Natural killer cell treated with Interleukin-12 subunit alpha and Interleukin-12 subunit beta and Interleukin-15 and Interleukin-18, amount 100 ng/mL, for 72 hours (primary cell): ENCODE results near the gene IL17RE. TPM values are rescaled to one million over a fixed set of nuclear protein-coding genes. Genes with fewer than 3 reads are reported as not detected.
"Not testable (repeated sequence)": the region's sequence is repeated elsewhere in the genome, so short reads cannot be mapped to it uniquely, and the experiment has no call there.

Source experiments
- ATAC-seq, 2 donors: fragments of 150-1000 bp; cut with Tn5 transposase in 1 of 2; sonication (Bioruptor Pico), chemical (Tn5 transposase) in 1 of 2; 2 replicates each; pipeline ENCODE4 v1.10.0; 2021
- DNase-seq: peaks from one replicate; pipeline ENCODE4 v3.0.0; 2022; ENCODE audit warnings: low spot score
- H3K27ac Mint-ChIP-seq, 2 donors: 1 replicate in 1 of 2; 2 replicates in 1 of 2; pipeline ENCODE4 v1.8.0; 2022; ENCODE audit warnings: mixed read lengths in 2 of 2, mild to moderate bottlenecking in 1 of 2, moderate library complexity in 1 of 2
- H3K27me3 Mint-ChIP-seq, 2 donors: 1 replicate in 1 of 2; 2 replicates in 1 of 2; pipeline ENCODE4 v1.8.0; 2022; ENCODE audit warnings: mixed read lengths in 2 of 2
- H3K36me3 Mint-ChIP-seq: one replicate; pipeline ENCODE4 v1.8.0; 2022; ENCODE audit warnings: mixed read lengths
- H3K4me1 Mint-ChIP-seq, 2 donors: 1 replicate in 1 of 2; 2 replicates in 1 of 2; pipeline ENCODE4 v1.8.0; 2022; ENCODE audit warnings: low read depth in 2 of 2, mixed read lengths in 2 of 2, mild to moderate bottlenecking in 1 of 2
- H3K4me3 Mint-ChIP-seq: one replicate; pipeline ENCODE4 v1.8.0; 2022; ENCODE audit warnings: mixed read lengths
- H3K9me3 Mint-ChIP-seq: 2 replicates; pipeline ENCODE4 v1.8.0; 2022; ENCODE audit warnings: mixed read lengths
- total RNA-seq, 2 donors: library from RNA; stranded (reverse); gene quantifications; one replicate each; pipeline ENCODE4 v1.2.3, GENCODE V29; 2022

Gene IL17RE
- 1 to 10 TPM in 1 of 2 donors, under 1 TPM in 1; 0.48 to 1.9 TPM for total RNA-seq

GRCh38 chr3:9902372-9903237, at the start of gene IL17RE:
TSS of gene IL17RE (plus strand) at chr3:9902848. CDS start at chr3:9902933, 85 bp downstream.
- Mint-ChIP-seq H3K4me1 (peaks cover 20 to 22% of the 10 kb centered on the region in 2 donors), H3K27me3 (no peaks in the 10 kb centered on the region), H3K4me3 (peak within 1 kb of the TSS; percentile 39), H3K27ac (peak within 1 kb of the TSS in 1 of 2 donors; percentile 64), H3K36me3 (no peaks in the 10 kb centered on the region), H3K9me3 (no peaks in the 10 kb centered on the region)
- ATAC-seq: peak; percentile 32 to 52
- no peak for DNase-seq

- not testable (repeated sequence) for H3K4me3 Mint-ChIP-seq, ATAC-seq, H3K9me3 Mint-ChIP-seq, H3K36me3 Mint-ChIP-seq, H3K27me3 Mint-ChIP-seq, DNase-seq
- H3K27ac Mint-ChIP-seq: peak overlapping the region in 1 of 2 donors; percentile 37
- peaks cover 20 to 32% of the 10 kb centered on the region in 2 donors for H3K4me1 Mint-ChIP-seq
Observed at GRCh38 chr3:9854291-9854940, 48.2 kb upstream of the IL17RE start.

DNA sequence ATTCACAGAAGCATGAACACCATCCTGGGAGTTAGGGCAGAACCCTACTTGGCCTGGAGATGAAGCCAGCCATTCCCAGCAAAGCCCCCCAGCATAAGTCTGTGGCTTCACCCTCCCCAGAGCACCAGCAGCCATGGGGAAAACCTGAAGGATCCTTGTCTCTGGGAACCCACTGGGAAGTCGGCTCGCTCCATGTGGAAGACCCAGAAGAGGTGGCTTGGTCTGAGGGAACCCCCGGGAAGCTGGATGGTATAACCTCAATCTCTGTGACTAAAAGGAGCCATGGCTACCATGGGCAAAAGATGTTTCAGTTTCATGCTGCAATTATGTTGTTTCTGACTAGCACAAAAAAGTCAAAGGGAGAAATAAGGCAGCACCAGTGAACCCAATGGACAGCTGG, 47.1 kb upstream of the IL17RE start:
- no peak for ATAC-seq
- H3K27ac Mint-ChIP-seq: peak overlapping the region in 1 of 2 donors; percentile 70
- peaks cover 20 to 37% of the 10 kb centered on the region in 2 donors for H3K4me1 Mint-ChIP-seq
- no peaks in the 10 kb centered on the region for H3K27me3 Mint-ChIP-seq
- H3K9me3 Mint-ChIP-seq: no peaks in the 10 kb centered on the region
- DNase-seq: no peak
- H3K36me3 Mint-ChIP-seq: no peaks in the 10 kb centered on the region
- no peak overlapping the region for H3K4me3 Mint-ChIP-seq

DNA sequence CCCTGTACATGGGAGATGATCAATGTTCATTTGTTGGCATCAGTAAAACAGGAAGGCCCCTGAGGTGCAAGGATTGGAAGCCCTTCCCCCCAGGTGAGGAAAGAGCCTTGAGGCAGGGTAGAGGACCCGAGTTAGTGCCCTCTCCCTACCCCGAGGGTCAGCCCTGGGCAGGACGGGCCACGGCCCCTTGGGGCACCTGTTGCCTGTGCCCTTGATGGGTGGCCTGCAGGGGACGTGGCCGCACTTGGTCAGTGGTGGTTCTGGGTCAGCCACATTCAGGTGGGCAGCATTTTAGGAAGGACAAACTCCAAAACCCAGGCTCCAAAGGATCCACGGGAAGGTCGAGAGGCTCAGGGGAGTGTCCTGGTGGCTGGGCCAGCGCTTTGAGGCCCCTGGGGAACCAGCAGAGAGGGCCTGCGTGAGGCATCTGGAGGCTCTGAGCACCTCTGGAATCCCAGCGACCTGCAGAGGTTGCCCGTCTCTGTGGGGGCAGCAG, 43.1 kb upstream of the IL17RE start:
- DNase-seq (no peak), ATAC-seq (no peak)
- Mint-ChIP-seq H3K27me3 (no peaks in the 10 kb centered on the region), H3K4me3 (no peak overlapping the region), H3K9me3 (no peaks in the 10 kb centered on the region), H3K36me3 (no peaks in the 10 kb centered on the region), H3K27ac (peak overlapping the region in 1 of 2 donors; percentile 78), H3K4me1 (peaks cover 13 to 38% of the 10 kb centered on the region in 2 donors)

GRCh38 chr3:9861201-9861600, 41.4 kb upstream of the IL17RE start:
- no peaks in the 10 kb centered on the region for H3K9me3 Mint-ChIP-seq
- DNase-seq (no peak), ATAC-seq (no peak)
- H3K4me1 Mint-ChIP-seq: peaks cover 10 to 33% of the 10 kb centered on the region in 2 donors
- no peak overlapping the region for H3K4me3 Mint-ChIP-seq
- H3K27me3 Mint-ChIP-seq: no peaks in the 10 kb centered on the region
- no peaks in the 10 kb centered on the region for H3K36me3 Mint-ChIP-seq
- peak overlapping the region in 1 of 2 donors; percentile 75 for H3K27ac Mint-ChIP-seq

- Mint-ChIP-seq H3K4me1 (peaks cover 8 to 28% of the 10 kb centered on the region in 2 donors), H3K27me3 (no peaks in the 10 kb centered on the region), H3K27ac (peak overlapping the region; percentile 43 to 75), H3K36me3 (no peaks in the 10 kb centered on the region), H3K9me3 (no peaks in the 10 kb centered on the region), H3K4me3 (peak overlapping the region; percentile 33)
- ATAC-seq (no peak), DNase-seq (no peak)
Observed at GRCh38 chr3:9861626-9862130, 41.0 kb upstream of the IL17RE start.

- peak; percentile 73 for DNase-seq
- Mint-ChIP-seq H3K4me1 (peaks cover 8 to 24% of the 10 kb centered on the region in 2 donors), H3K27ac (peak overlapping the region; percentile 43 to 75), H3K4me3 (peak overlapping the region; percentile 33), H3K9me3 (no peaks in the 10 kb centered on the region), H3K27me3 (no peaks in the 10 kb centered on the region), H3K36me3 (no peaks in the 10 kb centered on the region)
- peak; percentile 86 to 90 for ATAC-seq
Observed at GRCh38 chr3:9862391-9863057, 40.1 kb upstream of the IL17RE start.

DNA sequence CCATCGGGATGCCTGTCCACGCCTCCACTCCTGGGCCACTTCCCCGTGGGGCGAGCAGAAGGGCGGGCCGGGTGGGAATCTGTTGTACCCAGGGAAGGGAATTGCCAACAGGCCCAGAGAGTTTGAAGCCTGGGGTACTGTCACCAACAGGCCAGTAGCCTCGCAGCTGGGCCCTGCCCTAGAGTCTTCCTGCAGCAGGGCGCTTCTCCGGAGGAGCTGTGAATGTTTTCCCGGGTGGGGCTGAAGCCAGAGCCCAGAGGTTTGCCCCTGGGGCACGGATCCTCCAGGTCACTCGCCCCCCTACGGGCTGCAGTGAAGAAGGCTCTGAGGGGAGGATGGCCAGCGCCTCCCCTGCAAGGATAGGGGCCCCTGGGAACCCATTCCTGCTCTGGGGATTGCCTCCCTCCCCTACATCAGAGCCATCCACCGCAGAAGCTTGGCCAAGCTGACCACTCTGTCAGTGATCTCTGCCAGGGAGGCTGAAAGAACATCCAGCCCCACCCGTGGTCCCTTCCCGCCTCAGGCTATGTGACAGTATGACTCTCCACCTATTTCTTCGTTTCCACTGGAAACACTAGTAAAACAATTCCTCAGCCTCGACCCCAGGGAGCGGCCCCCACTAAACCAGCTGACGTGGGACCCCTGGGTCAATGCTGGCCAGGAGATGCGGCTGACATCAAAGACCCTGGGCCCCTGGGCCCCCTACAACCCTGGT, 39.4 kb upstream of the IL17RE start:
- Mint-ChIP-seq H3K36me3 (no peaks in the 10 kb centered on the region), H3K27ac (no peak overlapping the region), H3K4me3 (no peak overlapping the region), H3K27me3 (no peaks in the 10 kb centered on the region), H3K4me1 (peaks cover 8 to 24% of the 10 kb centered on the region in 2 donors), H3K9me3 (no peaks in the 10 kb centered on the region)
- DNase-seq (no peak), ATAC-seq (no peak)

GRCh38 chr3:9864200-9864927, 38.3 kb upstream of the IL17RE start:
- H3K4me1 Mint-ChIP-seq: peaks cover 0 to 13% of the 10 kb centered on the region in 2 donors
- no peak overlapping the region for H3K27ac Mint-ChIP-seq
- no peak for DNase-seq
- H3K9me3 Mint-ChIP-seq: no peaks in the 10 kb centered on the region
- H3K36me3 Mint-ChIP-seq: no peaks in the 10 kb centered on the region
- no peak for ATAC-seq
- no peaks in the 10 kb centered on the region for H3K27me3 Mint-ChIP-seq
- H3K4me3 Mint-ChIP-seq: no peak overlapping the region

DNA sequence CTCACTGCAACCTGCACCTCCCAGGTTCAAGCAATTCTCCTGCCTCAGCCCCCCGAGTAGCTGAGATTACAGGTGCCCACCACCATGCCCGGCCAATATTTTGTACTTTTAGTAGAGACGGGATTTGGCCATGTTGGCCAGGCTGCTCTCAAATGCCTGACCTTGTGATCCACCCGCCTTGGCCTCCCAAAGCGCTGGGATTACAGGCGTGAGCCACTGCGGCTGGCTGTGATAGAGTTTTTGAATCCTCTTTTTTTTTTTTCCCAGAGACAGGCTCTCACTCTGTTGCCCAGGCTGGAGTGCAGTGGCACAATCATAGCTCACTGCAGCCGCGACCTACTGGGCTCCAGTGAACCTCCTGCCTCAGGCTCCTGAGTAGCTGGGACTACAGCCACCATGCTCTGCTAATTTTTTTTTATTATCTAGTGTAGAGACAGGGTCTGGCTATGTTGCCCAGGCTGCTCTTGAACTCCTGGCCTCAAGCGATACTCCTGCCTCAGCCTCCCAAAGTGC, 37.5 kb upstream of the IL17RE start:
- DNase-seq, H3K36me3 Mint-ChIP-seq, H3K4me3 Mint-ChIP-seq, ATAC-seq, H3K27ac Mint-ChIP-seq, H3K27me3 Mint-ChIP-seq, H3K9me3 Mint-ChIP-seq: not testable (repeated sequence)
- H3K4me1 Mint-ChIP-seq: peaks cover 0 to 10% of the 10 kb centered on the region in 2 donors

- Mint-ChIP-seq H3K36me3 (no peaks in the 10 kb centered on the region), H3K4me3 (no peak overlapping the region), H3K9me3 (no peaks in the 10 kb centered on the region), H3K4me1 (peaks cover 0 to 8% of the 10 kb centered on the region in 2 donors), H3K27me3 (no peaks in the 10 kb centered on the region), H3K27ac (no peak overlapping the region)
- DNase-seq (no peak), ATAC-seq (no peak)
Observed at GRCh38 chr3:9866639-9867038, 36.0 kb upstream of the IL17RE start.

DNA sequence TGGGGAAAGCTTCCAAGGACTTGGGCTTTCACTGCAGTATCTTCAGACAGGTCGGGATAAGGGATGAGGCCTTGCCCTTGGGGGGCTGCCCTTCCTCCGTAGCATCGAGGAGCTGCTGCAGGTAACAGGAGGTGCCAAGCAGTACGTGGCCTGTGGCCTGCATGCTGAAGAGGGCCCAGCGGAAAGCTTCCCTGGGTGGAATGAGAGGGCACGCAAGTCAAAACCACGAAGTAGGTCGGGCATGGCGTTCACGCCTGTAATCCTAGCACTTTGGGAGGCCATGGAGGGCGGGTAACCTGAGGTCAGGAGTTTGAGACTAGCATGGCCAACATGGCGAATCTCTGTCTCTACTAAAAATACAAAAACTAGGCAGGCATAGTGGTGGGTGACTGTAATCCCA, 35.5 kb upstream of the IL17RE start:
- Mint-ChIP-seq H3K4me3 (no peak overlapping the region), H3K27ac (no peak overlapping the region), H3K9me3 (no peaks in the 10 kb centered on the region), H3K27me3 (no peaks in the 10 kb centered on the region), H3K36me3 (no peaks in the 10 kb centered on the region), H3K4me1 (peaks cover 0 to 3% of the 10 kb centered on the region in 2 donors)
- DNase-seq (no peak), ATAC-seq (no peak)
